Uterus (tissue), 2 donors: ENCODE data around the gene GADD45B.

Experiments used
- CTCF ChIP-seq, 4 experiments: fragments of 200-600 bp in 2 of 4; fragments of 450-650 bp in 2 of 4; sonication (generic) in 2 of 4; IDR thresholded peaks; one replicate each; pipeline ENCODE4 v1.5.1; 2016 to 2019; ENCODE audit warnings: antibody characterized with exemption in 4 of 4, mild to moderate bottlenecking in 2 of 4, moderate library complexity in 1 of 4
- POLR2A ChIP-seq, 2 donors: fragments of 450-650 bp; IDR thresholded peaks; one replicate each; pipeline ENCODE4 v1.6.1; 2016; ENCODE audit warnings: antibody characterized with exemption in 2 of 2, mild to moderate bottlenecking in 1 of 2, moderate library complexity in 1 of 2

DNA sequence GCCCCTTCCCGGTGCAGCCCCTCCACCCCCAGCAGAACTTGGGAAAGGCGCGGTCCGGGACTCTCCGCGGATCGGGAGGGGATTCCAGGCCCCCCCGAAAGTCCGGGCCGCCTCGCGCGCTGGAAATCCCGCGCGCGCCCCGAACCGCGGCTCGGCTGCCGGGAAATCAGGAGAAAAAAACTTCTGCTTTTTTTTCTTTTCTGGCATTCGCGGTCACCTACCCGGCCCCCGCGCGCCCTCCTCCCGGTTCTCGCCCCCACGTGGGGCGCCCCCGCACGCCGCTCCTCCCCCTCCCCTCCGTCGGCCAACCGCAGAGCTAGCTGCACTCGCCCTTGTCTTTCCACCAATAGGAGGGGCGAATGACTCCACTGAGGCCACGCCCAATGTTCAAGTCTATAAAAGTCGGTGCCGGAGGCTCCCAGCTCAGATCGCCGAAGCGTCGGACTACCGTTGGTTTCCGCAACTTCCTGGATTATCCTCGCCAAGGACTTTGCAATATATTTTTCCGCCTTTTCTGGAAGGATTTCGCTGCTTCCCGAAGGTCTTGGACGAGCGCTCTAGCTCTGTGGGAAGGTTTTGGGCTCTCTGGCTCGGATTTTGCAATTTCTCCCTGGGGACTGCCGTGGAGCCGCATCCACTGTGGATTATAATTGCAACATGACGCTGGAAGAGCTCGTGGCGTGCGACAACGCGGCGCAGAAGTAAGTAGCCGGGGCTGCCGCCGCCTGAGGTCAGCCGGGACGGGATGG lies at the start of gene GADD45B:
- TF ChIP-seq CTCF (IDR thresholded peaks at IDR 0.05), result peak in 1 of 4 experiments; percentile 50
- TF ChIP-seq POLR2A (IDR thresholded peaks at IDR 0.05), result peak; percentile 100
